Fibroblast of lung (primary cell): ENCODE data around the gene KDELR1. TPM values are rescaled to one million over a fixed set of nuclear protein-coding genes. Genes with fewer than 3 reads are reported as not detected.
A peak's percentile ranks its signal among the peaks of the same experiment; 100 is the strongest.

Experiments used
- DNase-seq, 2 donors: peaks; one replicate each; pipeline versions ENCODE4 v3.0.0 to v3.0.0-alpha.2; 2010; ENCODE audit warnings: low read depth in 2 of 2
- H2AFZ ChIP-seq: 2 replicates; pipeline ENCODE4 v1.5.1; 2012; ENCODE audit warnings: low read length, control low read depth, inconsistent platforms
- H3K27ac ChIP-seq: 2 replicates; pipeline ENCODE4 v1.5.1; 2011; ENCODE audit warnings: low read length, control low read depth; ENCODE audit not compliant: insufficient read depth
- H3K27me3 ChIP-seq: 2 replicates; pipeline ENCODE4 v1.5.1; 2011; ENCODE audit warnings: mild to moderate bottlenecking, low read length; ENCODE audit not compliant: control insufficient read depth, insufficient read depth
- H3K36me3 ChIP-seq: 2 replicates; pipeline ENCODE4 v1.5.1; 2011; ENCODE audit warnings: low read length; ENCODE audit not compliant: control insufficient read depth, insufficient read depth
- H3K4me1 ChIP-seq: 2 replicates; pipeline ENCODE4 v1.5.1; 2011; ENCODE audit warnings: low read length; ENCODE audit not compliant: control insufficient read depth, insufficient read depth; ENCODE audit errors: extremely low read depth
- H3K4me2 ChIP-seq: 2 replicates; pipeline ENCODE4 v1.5.1; 2011; ENCODE audit warnings: low read length, control low read depth; ENCODE audit not compliant: insufficient read depth; ENCODE audit errors: extremely low read depth
- H3K4me3 ChIP-seq, 4 experiments: fragments of 200-600 bp in 1 of 4; sonication (generic) in 1 of 4; replicated peaks in 1 of 4; 2 replicates each; pipeline ENCODE4 v1.5.1; 2011 to 2016; ENCODE audit warnings: low read length in 4 of 4, low read depth in 3 of 4, mild to moderate bottlenecking in 3 of 4, control low read depth in 2 of 4, inconsistent platforms in 1 of 4, mixed read lengths in 1 of 4; ENCODE audit not compliant: insufficient read depth in 1 of 4; ENCODE audit errors: control extremely low read depth in 1 of 4
- H3K79me2 ChIP-seq: 2 replicates; pipeline ENCODE4 v1.5.1; 2012; ENCODE audit warnings: mild to moderate bottlenecking, low read length, inconsistent platforms; ENCODE audit not compliant: control insufficient read depth, insufficient read depth
- H3K9ac ChIP-seq: 2 replicates; pipeline ENCODE4 v1.5.1; 2011; ENCODE audit warnings: mild to moderate bottlenecking, low read length, control low read depth; ENCODE audit not compliant: insufficient read depth
- H3K9me3 ChIP-seq: 2 replicates; pipeline ENCODE4 v1.5.1; 2012; ENCODE audit warnings: low read depth, low read length; ENCODE audit not compliant: control insufficient read depth, insufficient read depth
- H4K20me1 ChIP-seq: 2 replicates; pipeline ENCODE4 v1.5.1; 2011; ENCODE audit warnings: low read length; ENCODE audit not compliant: control insufficient read depth, insufficient read depth; ENCODE audit errors: extremely low read depth
- EZH2 ChIP-seq: IDR thresholded peaks from 2 replicates; pipeline ENCODE4 v1.5.1; 2012; ENCODE audit warnings: low read length, control low read depth, mild to moderate bottlenecking; ENCODE audit errors: missing control alignments
- polyA plus RNA-seq, 2 donors: library from polyadenylated mRNA; depleted of rRNA in 1 of 2; stranded (reverse) in 1 of 2; unstranded in 1 of 2; fragments of >200 nt; gene quantifications; 2 replicates each; pipeline ENCODE4 v1.2.1, GENCODE V29; 2011 to 2012; ENCODE audit warnings: missing spikeins in 1 of 2
- total RNA-seq: library from RNA; depleted of rRNA; stranded (reverse); fragments of >200 nt; gene quantifications from 2 replicates; pipeline ENCODE4 v1.2.1, GENCODE V29; 2014
- TF ChIP-seq, protein P1 (sequence below), 2 donors: IDR thresholded peaks in 1 of 2; conservative IDR thresholded peaks in 1 of 2; 1 replicate in 1 of 2; 2 replicates in 1 of 2; pipeline ENCODE4 v1.5.1; 2011 to 2012; ENCODE audit warnings: low read length in 2 of 2, control low read depth in 1 of 2, inconsistent platforms in 1 of 2, low read depth in 1 of 2, mild to moderate bottlenecking in 1 of 2

KDELR1 gene
- total and polyA plus RNA-seq, 2 donors (not counting 1 experiment from before 2014, with no cell fraction given): 59.0 to 145 TPM

DNA sequence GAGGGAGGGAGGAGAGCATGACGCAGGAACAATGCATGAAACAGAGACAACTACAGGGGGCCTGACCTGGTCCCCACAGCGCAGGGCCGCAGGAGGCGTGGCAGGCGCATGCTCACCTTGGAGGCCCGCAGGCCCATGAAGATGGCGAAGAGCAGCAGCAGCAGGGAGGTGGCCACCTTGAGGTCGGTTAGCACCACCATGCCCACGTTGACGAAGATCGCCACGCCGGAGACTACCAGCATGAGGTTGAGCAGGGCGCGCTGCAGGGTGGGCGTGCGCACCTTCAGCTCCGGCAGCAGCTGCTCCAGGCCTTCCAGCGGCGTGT lies 49.0 kb downstream of the KDELR1 start:
- TF ChIP-seq EZH2: no peak
- TF ChIP-seq, protein P1, sequence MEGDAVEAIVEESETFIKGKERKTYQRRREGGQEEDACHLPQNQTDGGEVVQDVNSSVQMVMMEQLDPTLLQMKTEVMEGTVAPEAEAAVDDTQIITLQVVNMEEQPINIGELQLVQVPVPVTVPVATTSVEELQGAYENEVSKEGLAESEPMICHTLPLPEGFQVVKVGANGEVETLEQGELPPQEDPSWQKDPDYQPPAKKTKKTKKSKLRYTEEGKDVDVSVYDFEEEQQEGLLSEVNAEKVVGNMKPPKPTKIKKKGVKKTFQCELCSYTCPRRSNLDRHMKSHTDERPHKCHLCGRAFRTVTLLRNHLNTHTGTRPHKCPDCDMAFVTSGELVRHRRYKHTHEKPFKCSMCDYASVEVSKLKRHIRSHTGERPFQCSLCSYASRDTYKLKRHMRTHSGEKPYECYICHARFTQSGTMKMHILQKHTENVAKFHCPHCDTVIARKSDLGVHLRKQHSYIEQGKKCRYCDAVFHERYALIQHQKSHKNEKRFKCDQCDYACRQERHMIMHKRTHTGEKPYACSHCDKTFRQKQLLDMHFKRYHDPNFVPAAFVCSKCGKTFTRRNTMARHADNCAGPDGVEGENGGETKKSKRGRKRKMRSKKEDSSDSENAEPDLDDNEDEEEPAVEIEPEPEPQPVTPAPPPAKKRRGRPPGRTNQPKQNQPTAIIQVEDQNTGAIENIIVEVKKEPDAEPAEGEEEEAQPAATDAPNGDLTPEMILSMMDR (conservative IDR thresholded peaks at IDR 0.05 in 1 of 2, IDR thresholded peaks at IDR 0.05 in 1 of 2; ENCODE audit: low read depth in 1 of 2, low read length in 2 of 2): no peak
- H2AFZ ChIP-seq: no peak overlapping the region
- H3K4me1 ChIP-seq: no peaks in the 10 kb centered on the region
- H3K9me3 ChIP-seq: no peaks in the 10 kb centered on the region
- no peak overlapping the region for H3K4me2 ChIP-seq
- H3K36me3 ChIP-seq: no peaks in the 10 kb centered on the region
- H3K27me3 ChIP-seq: no peaks in the 10 kb centered on the region
- no peak overlapping the region for H3K9ac ChIP-seq
- H4K20me1 ChIP-seq: no peaks in the 10 kb centered on the region
- no peak overlapping the region for H3K27ac ChIP-seq
- H3K4me3 ChIP-seq: no peak overlapping the region
- no peaks in the 10 kb centered on the region for H3K79me2 ChIP-seq
- DNase-seq: no peak

DNA sequence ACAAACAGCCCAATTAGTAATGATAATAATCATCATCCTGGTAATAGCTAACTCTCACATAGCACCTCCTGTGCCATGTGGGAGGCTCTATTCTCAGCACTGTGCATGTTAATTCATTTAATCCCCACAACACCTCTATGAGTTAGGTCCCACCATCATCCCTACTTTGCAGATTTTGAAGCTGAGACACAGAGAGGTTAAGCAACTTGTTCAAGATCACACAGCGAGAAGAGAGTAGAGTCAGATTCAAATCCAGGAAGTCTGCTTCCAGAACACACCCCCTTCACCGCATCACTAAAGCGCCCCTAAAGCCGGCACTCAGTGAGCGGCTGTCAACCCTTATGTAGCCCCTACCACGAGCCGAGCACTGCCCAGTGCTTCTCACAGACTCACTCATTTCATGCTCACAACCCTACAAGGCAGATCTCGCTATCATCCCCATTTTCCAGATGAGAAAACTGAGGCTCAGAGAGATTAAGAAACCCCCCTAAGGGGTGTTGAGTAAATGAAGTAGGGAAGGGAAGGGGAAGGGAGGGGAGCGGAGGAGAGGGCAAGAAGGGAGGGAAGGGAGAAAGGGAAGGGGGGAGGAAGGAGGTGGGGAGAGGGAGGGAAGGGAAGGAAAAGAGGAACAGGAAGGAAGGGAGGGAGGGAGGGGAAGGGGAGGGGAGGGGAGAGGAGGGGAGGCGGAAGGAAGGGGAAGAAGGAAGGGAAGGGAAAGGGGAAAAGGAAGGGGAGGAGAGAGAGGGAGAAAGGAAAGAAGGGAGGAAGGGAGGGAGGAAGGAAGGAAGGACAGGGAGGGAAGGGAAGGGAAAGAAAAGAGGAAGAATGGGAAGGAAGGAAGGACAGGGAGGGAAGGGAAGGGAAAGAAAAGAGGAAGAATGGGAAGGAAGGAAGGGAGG lies 49.6 kb downstream of the KDELR1 start:
- no peaks in the 10 kb centered on the region for H3K4me1 ChIP-seq
- H3K36me3 ChIP-seq: no peaks in the 10 kb centered on the region
- DNase-seq: no peak
- no peaks in the 10 kb centered on the region for H4K20me1 ChIP-seq
- H3K27me3 ChIP-seq: no peaks in the 10 kb centered on the region
- H3K27ac ChIP-seq: no peak overlapping the region
- no peak overlapping the region for H2AFZ ChIP-seq
- no peak overlapping the region for H3K9ac ChIP-seq
- H3K4me2 ChIP-seq: no peak overlapping the region
- TF ChIP-seq EZH2: no peak
- TF ChIP-seq, protein P1 (conservative IDR thresholded peaks at IDR 0.05 in 1 of 2, IDR thresholded peaks at IDR 0.05 in 1 of 2; ENCODE audit: low read depth in 1 of 2, low read length in 2 of 2): no peak
- H3K9me3 ChIP-seq: no peaks in the 10 kb centered on the region
- no peaks in the 10 kb centered on the region for H3K79me2 ChIP-seq
- no peak overlapping the region for H3K4me3 ChIP-seq

- Histone ChIP-seq H3K79me2 (no peaks in the 10 kb centered on the region), H3K4me3 (no peak overlapping the region), H3K36me3 (no peaks in the 10 kb centered on the region), H3K27ac (no peak overlapping the region), H3K9me3 (no peaks in the 10 kb centered on the region), H3K27me3 (no peaks in the 10 kb centered on the region), H3K4me1 (no peaks in the 10 kb centered on the region), H3K9ac (no peak overlapping the region), H3K4me2 (no peak overlapping the region), H2AFZ (no peak overlapping the region), H4K20me1 (no peaks in the 10 kb centered on the region)
- TF ChIP-seq, protein P1 (conservative IDR thresholded peaks at IDR 0.05 in 1 of 2, IDR thresholded peaks at IDR 0.05 in 1 of 2; ENCODE audit: low read depth in 1 of 2, low read length in 2 of 2): no peak
- no peak for TF ChIP-seq EZH2
- DNase-seq: peak in 1 of 2 donors; percentile 63
These were observed 50.4 kb downstream of the KDELR1 start for GRCh38 chr19:48340995-48341394.
